Subcutaneous adipose tissue (tissue), 4 donors: ENCODE data around the gene EXOC4. TPM values are rescaled to one million over a fixed set of nuclear protein-coding genes. Genes with fewer than 3 reads are reported as not detected.

Source experiments
- total RNA-seq, 4 donors: library from RNA; depleted of rRNA; stranded (reverse); fragments of >200 nt; gene quantifications; one replicate each; pipeline ENCODE4 v1.1.0, GENCODE V29; 2016
- TF ChIP-seq, protein P1 (sequence below): fragments of 450-650 bp; IDR thresholded peaks from one replicate; pipeline ENCODE4 v1.5.1; 2016; ENCODE audit warnings: low read depth, mild to moderate bottlenecking, control low read depth, antibody characterized with exemption, moderate library complexity

EXOC4 gene
- total RNA-seq, 4 donors from 2014 or later, result 62.9 to 84.3 (median 77.3) TPM

GRCh38 chr7:133315332-133316040 lies 62.6 kb downstream of the EXOC4 start:
- TF ChIP-seq, protein P1, sequence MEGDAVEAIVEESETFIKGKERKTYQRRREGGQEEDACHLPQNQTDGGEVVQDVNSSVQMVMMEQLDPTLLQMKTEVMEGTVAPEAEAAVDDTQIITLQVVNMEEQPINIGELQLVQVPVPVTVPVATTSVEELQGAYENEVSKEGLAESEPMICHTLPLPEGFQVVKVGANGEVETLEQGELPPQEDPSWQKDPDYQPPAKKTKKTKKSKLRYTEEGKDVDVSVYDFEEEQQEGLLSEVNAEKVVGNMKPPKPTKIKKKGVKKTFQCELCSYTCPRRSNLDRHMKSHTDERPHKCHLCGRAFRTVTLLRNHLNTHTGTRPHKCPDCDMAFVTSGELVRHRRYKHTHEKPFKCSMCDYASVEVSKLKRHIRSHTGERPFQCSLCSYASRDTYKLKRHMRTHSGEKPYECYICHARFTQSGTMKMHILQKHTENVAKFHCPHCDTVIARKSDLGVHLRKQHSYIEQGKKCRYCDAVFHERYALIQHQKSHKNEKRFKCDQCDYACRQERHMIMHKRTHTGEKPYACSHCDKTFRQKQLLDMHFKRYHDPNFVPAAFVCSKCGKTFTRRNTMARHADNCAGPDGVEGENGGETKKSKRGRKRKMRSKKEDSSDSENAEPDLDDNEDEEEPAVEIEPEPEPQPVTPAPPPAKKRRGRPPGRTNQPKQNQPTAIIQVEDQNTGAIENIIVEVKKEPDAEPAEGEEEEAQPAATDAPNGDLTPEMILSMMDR, result no peak

GRCh38 chr7:133319842-133320241 lies 67.0 kb downstream of the EXOC4 start:
- TF ChIP-seq, protein P1, result no peak

DNA sequence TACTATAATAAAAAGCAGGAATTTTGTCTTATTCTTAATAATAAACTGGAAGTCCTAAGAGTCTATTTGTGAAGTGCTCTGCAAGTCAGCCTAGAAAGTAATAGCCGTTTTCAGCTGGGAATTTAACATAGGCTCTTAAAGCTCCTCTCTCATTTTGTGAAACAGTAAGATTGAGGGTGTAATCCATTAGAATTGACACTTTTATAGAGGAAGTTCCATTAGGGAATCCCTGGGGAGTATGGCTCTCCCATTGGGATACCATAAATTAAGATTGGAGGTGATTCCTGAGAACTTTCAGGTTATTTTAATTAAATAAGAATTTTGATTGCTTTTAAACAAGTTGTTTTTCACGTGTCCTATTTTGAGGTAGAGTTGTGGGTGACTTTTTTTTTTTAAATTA lies 68.0 kb downstream of the EXOC4 start:
- TF ChIP-seq, protein P1, result no peak

DNA sequence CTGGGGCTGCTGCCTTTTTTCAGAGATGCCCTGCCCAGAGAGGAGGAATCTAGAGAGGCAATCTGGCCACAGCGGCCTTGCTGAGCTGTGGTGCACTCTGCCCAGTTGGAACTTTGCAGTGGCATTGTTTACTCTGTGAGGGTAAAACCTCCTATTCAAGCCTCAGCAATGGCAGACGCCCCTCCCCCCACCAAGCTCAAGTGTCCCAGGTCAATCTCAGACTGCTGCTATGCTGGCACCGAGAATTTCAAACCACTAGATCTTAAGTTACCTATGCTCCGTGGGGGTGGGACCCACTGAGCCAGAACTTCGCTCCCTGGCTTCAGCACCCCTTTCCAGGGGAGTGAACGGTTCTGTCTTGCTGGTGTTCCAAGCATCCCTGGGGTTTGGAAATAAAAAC lies 77.2 kb downstream of the EXOC4 start:
- TF ChIP-seq, protein P1, result no peak

GRCh38 chr7:133331861-133332260 lies 79.0 kb downstream of the EXOC4 start:
- TF ChIP-seq, protein P1, result no peak

- TF ChIP-seq, protein P1, result no peak
Observed at GRCh38 chr7:133339772-133340171, 86.9 kb downstream of the EXOC4 start.

DNA sequence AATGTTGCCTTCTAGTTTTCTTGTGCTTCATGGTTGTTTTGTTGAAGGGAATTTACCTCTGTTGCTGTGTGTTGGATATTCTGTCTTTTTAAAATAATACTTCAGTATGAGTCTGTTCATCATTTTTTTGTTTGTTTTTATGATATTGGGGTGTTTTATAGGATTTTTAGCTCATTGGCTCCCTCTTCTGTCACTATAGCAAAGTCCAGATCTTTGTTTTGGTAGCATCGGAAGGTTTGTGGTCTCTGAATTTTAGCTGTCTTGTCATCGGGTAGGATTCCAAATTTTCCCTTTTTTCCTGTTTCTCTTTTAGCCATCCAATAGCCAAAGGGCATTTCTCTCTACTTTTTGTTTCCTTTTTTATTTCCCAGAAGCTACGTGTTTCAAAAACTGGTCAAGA lies 91.4 kb downstream of the EXOC4 start:
- TF ChIP-seq, protein P1, result no peak
